PFSK-1 (cell line): ENCODE results near the gene TPCN1.

Experiments used
- SIN3A ChIP-seq: IDR thresholded peaks from 2 replicates; pipeline ENCODE4 v1.6.1; 2012; ENCODE audit warnings: mild to moderate bottlenecking, low read length, moderate library complexity, borderline replicate concordance; ENCODE audit not compliant: insufficient read depth
- TAF1 ChIP-seq: IDR thresholded peaks from 2 replicates; pipeline ENCODE4 v1.6.1; 2012; ENCODE audit warnings: low read length, control low read depth, borderline replicate concordance; ENCODE audit not compliant: insufficient read depth

DNA sequence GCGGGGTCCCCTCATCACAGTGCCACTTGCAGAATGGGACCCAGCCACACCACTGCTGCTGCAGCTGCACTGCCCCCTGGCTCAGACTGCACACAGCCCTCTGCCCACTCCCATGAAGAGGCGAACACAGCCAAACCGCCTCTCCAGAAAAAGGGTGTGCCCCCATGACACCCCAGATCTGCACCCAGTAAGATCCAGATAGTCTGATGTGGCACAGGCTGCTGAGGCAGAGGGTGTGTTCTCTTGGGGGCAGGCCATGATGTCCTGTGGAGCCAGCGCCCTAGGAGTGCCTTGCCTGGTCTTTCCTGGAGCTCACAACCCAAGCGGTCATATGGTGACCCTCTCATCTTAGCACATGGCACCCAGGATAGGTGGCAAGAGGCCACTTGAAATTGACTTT, 69.2 kb downstream of the TPCN1 start:
- TF ChIP-seq TAF1: no peak
- TF ChIP-seq SIN3A: no peak
